ENCODE data around the gene FHAD1.

The FHAD1 gene

DNA sequence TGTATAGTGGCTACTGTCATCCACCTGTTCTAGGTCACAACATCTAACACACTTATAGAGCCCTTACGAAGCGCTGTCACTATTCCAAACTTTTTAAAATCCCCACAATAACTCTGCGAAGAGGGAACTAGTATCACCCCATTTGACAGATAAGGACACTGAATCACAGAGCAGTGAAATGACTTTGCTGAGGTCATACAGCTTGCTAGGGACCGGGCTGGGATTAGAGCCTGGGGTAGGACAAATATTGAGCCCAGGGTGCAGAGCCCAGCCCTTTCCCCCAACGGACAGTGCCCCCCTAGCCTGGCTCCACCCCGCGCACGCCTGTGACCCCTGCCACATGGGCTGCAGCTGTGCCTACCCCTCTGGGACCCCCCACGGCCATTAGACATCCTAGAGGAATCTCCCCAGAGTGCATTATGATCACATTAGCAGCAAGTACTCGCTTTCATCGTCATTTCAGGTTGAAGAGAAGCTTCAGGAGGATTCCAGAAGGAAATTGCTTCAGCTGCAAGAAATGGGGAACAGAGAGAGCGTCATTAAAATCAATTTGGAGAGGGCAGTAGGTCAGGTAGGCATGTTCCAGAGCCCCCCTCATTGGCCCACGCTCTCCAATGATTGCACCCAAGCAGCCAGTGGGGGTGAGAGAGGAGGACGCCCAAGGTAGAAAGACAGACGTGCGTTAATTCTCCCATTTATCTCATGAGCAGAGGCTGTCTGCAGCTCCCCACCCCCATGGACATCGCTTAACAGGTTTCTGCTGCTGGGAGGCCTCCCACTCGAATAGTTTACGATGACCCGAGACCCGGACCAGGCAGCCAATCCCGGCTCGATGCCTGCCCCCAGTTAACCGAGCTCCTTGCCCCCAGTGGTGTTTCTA lies 77.2 kb downstream of the FHAD1 start:
- Histone ChIP-seq H3K27me3 (ENCODE audit: insufficient read depth, low read length) (no peaks in the 10 kb centered on the region), H3K4me3 (ENCODE audit: low read length) (no peak overlapping the region), H3K27ac (ENCODE audit: low read depth, low read length) (no peak overlapping the region), H3K4me1 (ENCODE audit: insufficient read depth, low read length) (peaks cover 9% of the 10 kb centered on the region; the same call in 1 of the 2 replicates), H3K9ac (ENCODE audit: low read depth, low read length) (no peak overlapping the region), H3K36me3 (ENCODE audit: insufficient read depth, low read length) (no peaks in the 10 kb centered on the region), H3K9me3 (ENCODE audit: insufficient read depth, low read depth, low read length) (no peaks in the 10 kb centered on the region; the same call in 1 of the 2 replicates)
- WGBS = 81% methylated on average over 24 of the region's 24 CpGs

- Histone ChIP-seq H3K36me3 (ENCODE audit: insufficient read depth, low read length) (no peaks in the 10 kb centered on the region), H3K27ac (ENCODE audit: low read depth, low read length) (no peak overlapping the region), H3K4me3 (ENCODE audit: low read length) (no peak overlapping the region), H3K9ac (ENCODE audit: low read depth, low read length) (no peak overlapping the region), H3K4me1 (ENCODE audit: insufficient read depth, low read length) (peaks cover 9% of the 10 kb centered on the region; the same call in 1 of the 2 replicates), H3K27me3 (ENCODE audit: insufficient read depth, low read length) (no peaks in the 10 kb centered on the region), H3K9me3 (ENCODE audit: insufficient read depth, low read depth, low read length) (no peaks in the 10 kb centered on the region; the same call in 1 of the 2 replicates)
- WGBS = 88% methylated on average over 9 of the region's 9 CpGs
Measured at GRCh38 chr1:15324869-15325335, 77.9 kb downstream of the FHAD1 start.

DNA sequence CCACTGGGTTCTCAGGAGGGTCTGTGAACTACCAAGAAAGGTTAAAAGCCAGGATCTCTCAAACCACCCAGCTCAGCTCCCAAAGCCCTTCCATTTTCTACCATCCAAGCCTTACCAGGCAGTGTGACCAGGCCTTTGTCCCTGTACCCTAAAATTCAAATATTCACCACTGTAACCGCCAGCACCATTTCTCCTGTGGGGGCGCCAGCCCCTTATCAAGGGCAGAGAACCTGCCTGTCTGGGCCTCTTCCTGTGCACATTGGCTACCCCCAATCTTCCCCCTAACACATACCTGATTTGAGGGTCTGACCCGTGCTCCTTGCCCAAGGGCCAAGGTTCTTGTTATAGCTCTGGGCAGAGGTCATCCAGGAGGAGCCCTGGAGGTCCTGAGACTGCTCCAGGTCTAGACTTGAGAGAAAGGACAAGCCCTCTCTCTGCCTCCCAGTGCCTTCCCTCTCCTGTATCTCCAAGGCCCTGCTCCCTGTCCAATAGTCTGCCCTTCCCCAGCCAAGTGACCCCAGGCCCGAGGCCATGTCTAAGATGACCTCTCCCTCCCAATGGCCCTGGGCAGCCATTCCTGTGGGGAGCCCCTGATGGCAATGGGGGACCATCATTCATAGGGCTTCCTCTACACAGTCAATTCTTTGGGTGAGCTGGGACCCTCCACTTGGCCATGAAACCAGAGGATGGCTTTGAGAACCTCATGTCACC lies 78.5 kb downstream of the FHAD1 start:
- H3K27ac ChIP-seq (ENCODE audit: low read depth, low read length) = no peak overlapping the region
- 87% methylated on average over 4 of the region's 4 CpGs for WGBS
- no peak overlapping the region for H3K9ac ChIP-seq (ENCODE audit: low read depth, low read length)
- no peaks in the 10 kb centered on the region for H3K36me3 ChIP-seq (ENCODE audit: insufficient read depth, low read length)
- H3K9me3 ChIP-seq (ENCODE audit: insufficient read depth, low read depth, low read length) = no peaks in the 10 kb centered on the region
- H3K27me3 ChIP-seq (ENCODE audit: insufficient read depth, low read length) = no peaks in the 10 kb centered on the region
- peaks cover 9% of the 10 kb centered on the region; the same call in 1 of the 2 replicates for H3K4me1 ChIP-seq (ENCODE audit: insufficient read depth, low read length)
- H3K4me3 ChIP-seq (ENCODE audit: low read length) = no peak overlapping the region

GRCh38 chr1:15326691-15327588 lies 79.9 kb downstream of the FHAD1 start:
- H3K4me1 ChIP-seq (ENCODE audit: insufficient read depth, low read length) = peaks cover 9% of the 10 kb centered on the region; the same call in 1 of the 2 replicates
- H3K9me3 ChIP-seq (ENCODE audit: insufficient read depth, low read depth, low read length) = no peaks in the 10 kb centered on the region
- 89% methylated on average over 30 of the region's 30 CpGs for WGBS
- no peaks in the 10 kb centered on the region for H3K27me3 ChIP-seq (ENCODE audit: insufficient read depth, low read length)
- no peak overlapping the region for H3K9ac ChIP-seq (ENCODE audit: low read depth, low read length)
- H3K36me3 ChIP-seq (ENCODE audit: insufficient read depth, low read length) = no peaks in the 10 kb centered on the region
- no peak overlapping the region for H3K4me3 ChIP-seq (ENCODE audit: low read length)
- no peak overlapping the region for H3K27ac ChIP-seq (ENCODE audit: low read depth, low read length)

- H3K27ac ChIP-seq (ENCODE audit: low read depth, low read length) = no peak overlapping the region
- no peaks in the 10 kb centered on the region for H3K9me3 ChIP-seq (ENCODE audit: insufficient read depth, low read depth, low read length)
- no peak overlapping the region for H3K4me3 ChIP-seq (ENCODE audit: low read length)
- H3K4me1 ChIP-seq (ENCODE audit: insufficient read depth, low read length) = peaks cover 9% of the 10 kb centered on the region; the same call in 1 of the 2 replicates
- WGBS = 91% methylated on average over 18 of the region's 18 CpGs
- H3K27me3 ChIP-seq (ENCODE audit: insufficient read depth, low read length) = no peaks in the 10 kb centered on the region
- H3K9ac ChIP-seq (ENCODE audit: low read depth, low read length) = no peak overlapping the region
- no peaks in the 10 kb centered on the region for H3K36me3 ChIP-seq (ENCODE audit: insufficient read depth, low read length)
Measured at GRCh38 chr1:15328351-15329103, 81.5 kb downstream of the FHAD1 start.

DNA sequence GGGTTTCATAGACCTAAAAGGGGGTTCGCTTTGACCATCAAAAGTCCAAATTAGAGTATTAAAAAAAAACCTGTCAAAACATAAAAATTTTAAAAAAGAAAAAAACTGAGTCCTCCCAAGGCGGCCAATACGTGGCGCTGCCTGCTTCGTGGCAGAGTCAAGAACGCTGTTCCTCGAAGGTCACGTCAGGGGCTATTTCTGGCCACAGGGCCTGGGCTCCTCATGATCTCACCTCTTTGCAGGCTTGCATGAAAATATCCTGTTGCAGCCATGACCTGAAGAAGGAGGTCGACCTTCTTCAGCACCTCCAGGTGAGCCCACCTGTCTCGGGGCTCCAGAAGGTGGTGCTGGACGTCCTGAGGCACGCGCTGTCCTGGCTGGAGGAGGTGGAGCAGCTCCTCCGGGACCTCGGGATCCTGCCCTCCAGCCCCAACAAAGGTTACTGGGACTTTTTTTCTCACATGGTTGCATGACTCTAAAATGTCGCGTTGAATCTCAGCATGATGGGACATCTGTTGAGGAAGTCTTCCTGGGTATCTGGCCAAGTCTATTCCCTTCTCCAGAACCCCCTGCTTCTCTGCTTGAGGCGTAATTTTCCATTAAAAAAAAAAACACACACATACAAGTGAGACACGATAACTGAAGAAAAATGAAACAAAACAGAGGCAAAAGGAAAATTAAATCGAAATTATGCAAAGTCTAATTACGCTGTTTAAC lies 82.2 kb downstream of the FHAD1 start:
- H3K9me3 ChIP-seq (ENCODE audit: insufficient read depth, low read depth, low read length) = no peaks in the 10 kb centered on the region
- H3K4me1 ChIP-seq (ENCODE audit: insufficient read depth, low read length) = peaks cover 9% of the 10 kb centered on the region; the same call in 1 of the 2 replicates
- H3K4me3 ChIP-seq (ENCODE audit: low read length) = no peak overlapping the region
- H3K27me3 ChIP-seq (ENCODE audit: insufficient read depth, low read length) = no peaks in the 10 kb centered on the region
- 94% methylated on average over 21 of the region's 21 CpGs for WGBS
- H3K27ac ChIP-seq (ENCODE audit: low read depth, low read length) = no peak overlapping the region
- no peaks in the 10 kb centered on the region for H3K36me3 ChIP-seq (ENCODE audit: insufficient read depth, low read length)
- no peak overlapping the region for H3K9ac ChIP-seq (ENCODE audit: low read depth, low read length)

- H3K9ac ChIP-seq (ENCODE audit: low read depth, low read length) = no peak overlapping the region
- 94% methylated on average over 8 of the region's 8 CpGs for WGBS
- H3K4me1 ChIP-seq (ENCODE audit: insufficient read depth, low read length) = peaks cover 1% of the 10 kb centered on the region; the same call in 1 of the 2 replicates
- H3K27ac ChIP-seq (ENCODE audit: low read depth, low read length) = no peak overlapping the region
- H3K27me3 ChIP-seq (ENCODE audit: insufficient read depth, low read length) = no peaks in the 10 kb centered on the region
- H3K36me3 ChIP-seq (ENCODE audit: insufficient read depth, low read length) = no peaks in the 10 kb centered on the region
- no peak overlapping the region for H3K4me3 ChIP-seq (ENCODE audit: low read length)
- H3K9me3 ChIP-seq (ENCODE audit: insufficient read depth, low read depth, low read length) = no peaks in the 10 kb centered on the region
Measured at GRCh38 chr1:15330028-15330427, 83.0 kb downstream of the FHAD1 start.

- Histone ChIP-seq H3K27ac (ENCODE audit: low read depth, low read length) (no peak overlapping the region), H3K4me1 (ENCODE audit: insufficient read depth, low read length) (no peaks in the 10 kb centered on the region), H3K4me3 (ENCODE audit: low read length) (no peak overlapping the region), H3K9ac (ENCODE audit: low read depth, low read length) (no peak overlapping the region), H3K27me3 (ENCODE audit: insufficient read depth, low read length) (no peaks in the 10 kb centered on the region), H3K9me3 (ENCODE audit: insufficient read depth, low read depth, low read length) (no peaks in the 10 kb centered on the region), H3K36me3 (ENCODE audit: insufficient read depth, low read length) (no peaks in the 10 kb centered on the region)
- WGBS = 93% methylated on average over 5 of the region's 5 CpGs
Measured at GRCh38 chr1:15331180-15331579, 84.2 kb downstream of the FHAD1 start.

DNA sequence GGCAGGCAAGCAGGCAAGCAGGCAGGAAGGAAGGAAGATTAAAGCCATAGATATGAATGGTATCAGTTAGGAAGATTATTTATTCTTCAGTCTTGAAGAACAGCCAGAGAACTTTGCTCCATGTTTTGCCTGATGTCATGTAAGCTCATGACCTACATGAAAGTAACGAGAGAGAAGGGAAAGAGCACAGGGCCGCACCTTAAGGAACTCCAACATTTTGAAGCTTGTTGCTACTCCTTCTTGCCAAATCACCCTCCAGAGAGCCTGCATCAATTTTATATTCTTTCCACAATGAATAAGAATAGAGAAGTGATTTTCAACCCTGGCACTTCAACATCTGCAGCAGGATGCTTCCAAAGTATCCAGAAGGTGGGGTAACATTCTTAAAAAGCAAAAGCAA lies 84.7 kb downstream of the FHAD1 start:
- H3K4me3 ChIP-seq (ENCODE audit: low read length) = no peak overlapping the region
- H3K4me1 ChIP-seq (ENCODE audit: insufficient read depth, low read length) = no peaks in the 10 kb centered on the region
- no peaks in the 10 kb centered on the region for H3K36me3 ChIP-seq (ENCODE audit: insufficient read depth, low read length)
- no peak overlapping the region for H3K27ac ChIP-seq (ENCODE audit: low read depth, low read length)
- H3K27me3 ChIP-seq (ENCODE audit: insufficient read depth, low read length) = no peaks in the 10 kb centered on the region
- H3K9me3 ChIP-seq (ENCODE audit: insufficient read depth, low read depth, low read length) = no peaks in the 10 kb centered on the region
- WGBS = 97% methylated on average over 2 of the region's 2 CpGs
- H3K9ac ChIP-seq (ENCODE audit: low read depth, low read length) = no peak overlapping the region

GRCh38 chr1:15332525-15332924 lies 85.5 kb downstream of the FHAD1 start:
- 90% methylated on average over 4 of the region's 4 CpGs for WGBS
- 0 out of 2 replicates have a peak, but pooled peaks cover 2% of the 10 kb centered on the region for H3K4me1 ChIP-seq (ENCODE audit: insufficient read depth, low read length)
- no peak overlapping the region for H3K9ac ChIP-seq (ENCODE audit: low read depth, low read length)
- H3K4me3 ChIP-seq (ENCODE audit: low read length) = no peak overlapping the region
- no peaks in the 10 kb centered on the region for H3K36me3 ChIP-seq (ENCODE audit: insufficient read depth, low read length)
- no peaks in the 10 kb centered on the region for H3K9me3 ChIP-seq (ENCODE audit: insufficient read depth, low read depth, low read length)
- H3K27me3 ChIP-seq (ENCODE audit: insufficient read depth, low read length) = no peaks in the 10 kb centered on the region
- H3K27ac ChIP-seq (ENCODE audit: low read depth, low read length) = no peak overlapping the region
